ENCODE data around the gene FGF2. TPM values are rescaled to one million over a fixed set of nuclear protein-coding genes. Genes with fewer than 3 reads are reported as not detected.
"Not testable (repeated sequence)": the region's sequence is repeated elsewhere in the genome, so short reads cannot be mapped to it uniquely, and the experiment has no call there.

Gene FGF2
- total RNA-seq (ENCODE audit: insufficient read depth, low replicate concordance) = 58.0 TPM

DNA sequence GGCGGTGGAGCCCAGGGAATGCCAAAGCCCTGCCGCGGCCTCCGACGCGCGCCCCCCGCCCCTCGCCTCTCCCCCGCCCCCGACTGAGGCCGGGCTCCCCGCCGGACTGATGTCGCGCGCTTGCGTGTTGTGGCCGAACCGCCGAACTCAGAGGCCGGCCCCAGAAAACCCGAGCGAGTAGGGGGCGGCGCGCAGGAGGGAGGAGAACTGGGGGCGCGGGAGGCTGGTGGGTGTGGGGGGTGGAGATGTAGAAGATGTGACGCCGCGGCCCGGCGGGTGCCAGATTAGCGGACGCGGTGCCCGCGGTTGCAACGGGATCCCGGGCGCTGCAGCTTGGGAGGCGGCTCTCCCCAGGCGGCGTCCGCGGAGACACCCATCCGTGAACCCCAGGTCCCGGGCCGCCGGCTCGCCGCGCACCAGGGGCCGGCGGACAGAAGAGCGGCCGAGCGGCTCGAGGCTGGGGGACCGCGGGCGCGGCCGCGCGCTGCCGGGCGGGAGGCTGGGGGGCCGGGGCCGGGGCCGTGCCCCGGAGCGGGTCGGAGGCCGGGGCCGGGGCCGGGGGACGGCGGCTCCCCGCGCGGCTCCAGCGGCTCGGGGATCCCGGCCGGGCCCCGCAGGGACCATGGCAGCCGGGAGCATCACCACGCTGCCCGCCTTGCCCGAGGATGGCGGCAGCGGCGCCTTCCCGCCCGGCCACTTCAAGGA is at the start of gene FGF2:
TSS of gene FGF2 (plus strand) at position 279 of the 705 bp plus-strand sequence. CDS start at position 623, 344 bp downstream.
- DNase-seq (ENCODE audit: low spot score) = peak; percentile 92

DNA sequence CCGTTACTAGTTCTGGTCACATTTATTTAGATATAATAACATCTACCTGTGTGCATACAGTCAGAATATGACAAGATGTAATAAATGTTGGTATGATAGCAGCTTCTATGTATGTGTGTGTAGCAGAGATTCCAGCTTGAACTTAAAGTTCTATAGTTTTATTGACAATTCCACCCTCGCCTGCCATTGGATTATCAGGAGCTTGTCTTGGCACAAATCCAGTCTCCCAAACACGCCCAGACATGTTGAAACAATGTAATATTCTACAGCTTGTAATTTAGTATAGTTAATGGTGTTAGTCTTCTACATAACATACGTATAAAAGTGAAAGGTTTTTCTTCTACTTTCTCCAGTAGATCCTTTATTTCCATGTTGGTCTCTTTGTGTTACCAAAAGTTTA is 49.7 kb upstream of the FGF2 start:
- no peak for DNase-seq (ENCODE audit: low spot score)

DNA sequence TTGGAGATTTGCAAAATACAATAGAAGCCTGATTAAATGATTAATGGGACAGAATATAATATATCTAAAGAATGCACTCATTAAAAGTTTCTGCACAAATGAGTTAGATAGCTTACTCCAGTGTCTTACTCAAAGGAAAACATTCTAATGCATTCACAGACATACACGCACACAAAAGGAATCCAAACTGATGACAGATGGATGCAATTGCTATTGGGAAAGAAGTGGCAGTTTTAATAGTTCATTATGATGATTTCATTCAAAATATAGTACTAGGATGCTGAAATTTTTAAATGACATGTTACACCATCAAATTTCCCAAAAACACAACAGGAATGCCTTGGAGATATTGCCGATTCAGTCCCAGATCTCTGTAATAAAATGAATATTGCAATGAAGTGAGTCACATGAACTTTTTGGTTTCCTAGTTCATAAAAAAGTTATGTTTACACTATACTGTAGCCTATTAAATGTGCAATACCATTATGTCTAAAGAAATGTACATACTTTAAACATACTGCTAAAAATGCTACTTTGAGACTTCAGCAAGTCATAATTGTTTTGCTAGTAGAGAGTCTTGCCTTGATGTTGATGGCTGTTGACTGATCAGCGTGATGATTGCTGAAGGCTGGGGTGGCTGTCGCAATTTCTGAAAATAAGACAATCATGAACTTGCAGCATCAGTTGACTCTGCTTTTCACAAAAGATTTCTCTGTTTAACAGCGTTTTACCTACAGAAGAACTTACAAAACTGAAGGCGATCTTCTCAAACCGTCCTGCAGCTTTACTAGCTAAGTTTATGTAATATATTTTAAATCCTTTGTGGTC is 48.6 kb upstream of the FGF2 start:
- DNase-seq (ENCODE audit: low spot score) = no peak

DNA sequence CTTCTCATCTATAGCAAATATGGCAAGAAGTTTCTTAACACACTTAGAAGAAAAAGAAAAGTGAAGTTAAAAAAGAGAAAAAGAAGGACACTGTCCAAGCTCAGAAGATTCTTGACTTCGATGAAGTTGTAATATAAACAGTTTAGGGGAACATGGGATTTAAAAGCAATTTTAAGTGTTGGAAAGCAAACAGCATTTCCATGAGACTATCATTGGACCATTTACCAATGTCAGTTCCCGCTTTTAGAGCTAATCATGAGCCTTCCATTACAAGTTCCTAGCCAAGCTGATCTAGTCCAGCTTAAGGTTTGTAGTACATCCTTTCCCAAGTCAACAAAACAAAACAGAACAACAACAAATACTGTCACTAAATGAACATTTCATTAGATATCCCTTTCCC is 45.1 kb upstream of the FGF2 start:
- no peak for DNase-seq (ENCODE audit: low spot score)

DNA sequence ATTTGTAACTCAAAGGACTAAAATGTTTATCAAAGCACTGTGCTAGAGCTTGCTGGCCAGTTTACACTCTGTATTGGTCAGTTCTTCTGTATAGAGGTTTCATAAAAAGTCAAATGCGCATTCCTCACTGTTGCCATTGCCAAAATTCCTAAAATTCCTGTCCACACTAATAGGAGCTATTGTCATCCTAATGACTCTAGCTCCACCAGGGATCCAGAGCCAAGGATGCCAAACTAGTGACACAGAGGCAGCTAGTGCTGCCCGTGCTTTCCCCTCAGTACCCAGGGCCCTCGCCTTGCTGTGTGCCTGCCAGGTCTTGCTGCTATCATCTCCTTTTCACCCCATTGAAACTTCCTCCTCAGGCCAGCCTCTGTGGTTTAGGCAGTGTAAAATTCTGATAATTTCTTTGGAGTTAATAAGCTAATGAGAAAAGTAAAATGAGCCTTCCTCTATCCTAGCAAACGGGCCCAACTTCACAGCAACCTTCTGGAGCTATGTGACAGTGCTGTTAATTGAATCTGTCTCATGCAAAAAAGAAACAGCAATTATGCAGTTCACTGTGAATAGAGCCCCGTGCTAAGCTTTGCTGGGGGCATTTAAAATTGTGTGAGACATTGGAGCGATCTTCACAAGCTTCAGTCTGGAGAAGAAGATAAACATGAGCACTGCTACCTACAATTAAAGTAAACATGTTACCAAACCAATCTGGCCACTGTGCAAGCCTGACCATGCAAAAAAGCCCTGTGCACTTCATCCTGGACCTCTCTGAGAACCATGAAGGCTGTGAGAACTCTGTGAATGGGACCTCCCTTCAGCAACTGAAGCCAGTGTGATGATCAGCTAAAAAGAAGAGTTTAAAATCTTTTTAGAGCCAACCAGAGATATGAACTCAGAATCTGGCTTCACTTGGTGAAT is 43.1 kb upstream of the FGF2 start:
- DNase-seq (ENCODE audit: low spot score) = peak; percentile 62

DNA sequence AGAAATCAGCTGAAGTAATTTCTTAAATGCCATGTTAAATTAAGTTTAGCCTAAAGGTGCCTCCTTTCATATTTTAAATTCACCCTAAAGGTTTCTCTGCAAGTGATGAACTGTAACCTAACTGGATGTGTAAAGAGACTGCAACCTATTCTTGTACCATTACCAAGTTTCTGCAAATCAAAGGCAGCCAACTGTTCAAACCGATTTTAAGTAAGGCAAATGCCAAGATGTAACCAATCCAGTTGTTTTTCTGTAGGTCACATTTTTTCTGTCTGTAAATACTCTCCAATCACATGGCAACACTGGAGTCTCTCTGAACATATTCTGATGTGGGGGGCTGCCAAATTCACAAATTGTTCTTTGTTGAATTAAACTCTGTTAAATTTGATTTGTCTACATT is 42.4 kb upstream of the FGF2 start:
- DNase-seq (ENCODE audit: low spot score) = no peak

DNA sequence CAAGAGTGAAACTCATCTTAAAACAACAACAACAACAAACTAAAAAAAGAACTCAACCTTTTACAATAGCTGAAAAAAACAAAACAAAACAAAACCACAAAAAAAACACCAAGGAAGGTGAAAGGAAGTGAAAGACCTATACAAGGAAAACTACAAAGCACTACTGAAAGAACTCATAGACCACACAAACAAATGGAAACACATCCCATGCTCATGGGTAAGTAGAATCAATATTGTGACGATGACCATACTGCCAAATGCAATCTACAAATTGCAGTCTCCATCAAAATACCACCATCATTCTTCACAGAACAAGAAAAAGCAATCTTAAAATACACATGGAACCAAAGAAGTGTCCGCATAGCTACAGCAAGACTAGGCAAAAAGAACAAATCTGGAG is 41.5 kb upstream of the FGF2 start:
- no peak for DNase-seq (ENCODE audit: low spot score)

DNA sequence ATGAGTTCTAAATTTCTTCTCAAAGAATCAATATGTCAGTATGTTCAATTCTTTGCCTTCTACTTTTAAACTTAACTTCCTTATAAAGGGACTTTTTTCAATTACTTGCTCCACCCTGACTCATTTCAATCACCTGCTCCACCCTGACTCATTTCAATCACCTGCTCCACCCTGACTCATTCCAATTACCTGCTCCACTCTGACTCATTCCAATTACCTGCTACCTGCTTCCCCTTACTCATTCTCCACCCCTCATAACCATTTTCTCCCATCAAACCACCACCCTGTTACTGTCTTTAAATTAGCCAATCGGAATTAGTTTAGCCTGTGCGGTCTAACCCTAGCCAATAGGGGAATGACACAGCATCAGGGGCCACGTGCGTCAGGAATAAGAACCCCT is 40.3 kb upstream of the FGF2 start:
- DNase-seq (ENCODE audit: low spot score) = not testable (repeated sequence)

DNA sequence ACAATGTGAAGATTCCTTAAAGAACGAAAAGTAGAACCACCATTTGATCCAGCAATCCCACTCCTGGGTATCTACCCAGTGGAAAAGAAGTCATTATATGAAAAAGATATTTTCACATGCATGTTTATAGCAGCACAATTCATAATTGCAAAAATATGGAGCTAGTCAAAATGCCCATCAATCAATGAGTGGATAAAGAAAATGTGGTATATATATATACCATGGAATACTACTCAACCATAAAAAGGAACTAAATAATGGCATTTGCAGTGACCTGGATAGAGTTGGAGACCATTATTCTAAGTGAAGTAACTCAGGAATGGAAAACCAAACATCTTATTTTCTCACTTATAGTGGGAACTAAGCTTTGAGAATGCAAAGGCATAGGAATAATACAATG is 39.7 kb upstream of the FGF2 start:
- not testable (repeated sequence) for DNase-seq (ENCODE audit: low spot score)

DNA sequence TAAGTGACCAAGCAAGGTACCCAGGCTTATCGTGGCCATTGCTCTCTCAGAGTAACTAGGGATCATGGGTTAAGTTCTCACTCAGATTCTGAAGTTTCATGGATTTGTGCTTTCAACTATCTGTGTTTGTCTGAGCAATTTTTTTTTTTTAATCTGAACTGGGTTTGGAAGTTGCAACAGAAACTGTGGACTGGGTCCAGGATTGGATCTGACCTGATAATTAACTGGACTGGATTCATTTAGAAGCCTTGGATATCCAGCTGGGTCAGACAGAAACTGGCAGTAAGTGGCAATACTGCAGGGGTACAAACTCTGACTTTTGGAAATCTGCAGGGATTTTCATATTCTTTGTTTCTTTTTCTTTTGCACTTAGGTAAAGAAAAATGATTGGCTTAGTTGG is 38.7 kb upstream of the FGF2 start:
- no peak for DNase-seq (ENCODE audit: low spot score)

DNA sequence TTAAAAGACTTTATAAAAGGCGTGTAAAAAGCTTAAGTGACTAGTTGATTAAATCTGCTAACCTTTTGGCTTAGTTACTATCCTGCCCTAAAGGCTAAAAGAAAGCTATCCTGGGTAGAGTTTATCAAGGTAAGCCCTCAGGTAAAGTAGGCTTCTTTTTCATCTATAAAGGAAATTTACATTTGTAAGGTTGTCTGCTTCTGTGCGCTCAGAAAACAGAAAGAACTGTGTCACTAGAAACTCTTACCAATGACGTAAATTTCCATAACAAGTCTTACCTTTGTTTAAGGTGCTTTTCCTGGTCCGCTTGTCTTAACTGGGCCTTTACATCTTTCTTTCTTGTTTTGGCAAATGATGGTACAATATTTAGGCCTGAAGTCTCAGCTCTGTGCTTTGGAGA is 37.7 kb upstream of the FGF2 start:
- DNase-seq (ENCODE audit: low spot score) = no peak

DNA sequence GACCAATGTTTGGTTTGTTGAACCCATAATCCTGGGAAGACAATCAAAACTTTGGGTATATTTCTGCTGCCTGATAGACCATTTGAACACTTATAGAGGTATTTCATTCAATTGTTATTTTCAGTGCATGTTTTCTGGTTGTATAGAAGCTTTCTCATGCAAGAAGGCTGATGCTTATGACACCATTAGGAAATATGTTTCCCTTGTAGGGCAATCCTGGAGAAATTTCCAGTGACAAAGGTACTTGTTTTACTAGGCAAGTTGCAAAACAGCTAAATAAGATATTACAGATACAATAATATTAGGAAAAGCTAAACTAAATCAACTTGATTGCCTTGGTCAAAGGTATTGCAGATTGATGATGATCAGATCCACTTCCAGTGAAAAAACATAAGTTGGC is 32.8 kb upstream of the FGF2 start:
- DNase-seq (ENCODE audit: low spot score) = no peak

DNA sequence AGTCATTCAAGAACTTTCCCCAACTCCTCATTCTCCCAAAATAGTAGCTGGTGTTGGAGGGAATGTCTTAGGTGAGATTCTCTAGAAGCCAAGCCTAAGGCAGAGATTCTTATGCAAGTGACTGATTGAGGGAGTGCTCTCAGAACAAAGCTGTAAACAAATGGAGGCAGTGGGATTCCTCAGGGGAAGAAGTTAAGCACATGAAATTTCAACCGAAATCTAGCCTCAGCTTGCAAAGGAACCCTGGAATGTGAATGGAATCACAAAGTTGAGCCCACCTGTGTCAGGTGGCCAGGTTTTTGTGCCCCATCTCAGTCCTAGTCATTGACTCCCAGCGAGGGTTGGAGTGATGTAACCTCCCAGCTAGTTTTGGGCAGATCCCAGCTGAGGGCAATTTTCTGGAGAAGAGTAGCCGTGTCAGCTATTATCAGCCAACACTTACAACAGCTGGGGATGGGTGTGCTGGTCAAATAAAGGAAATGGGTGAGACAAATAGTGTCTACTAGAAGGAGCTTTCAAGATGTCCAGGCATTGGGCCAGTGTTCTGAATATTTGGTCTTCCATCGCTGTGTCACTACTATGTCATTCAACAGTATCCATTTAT is 29.7 kb upstream of the FGF2 start:
- no peak for DNase-seq (ENCODE audit: low spot score)

DNA sequence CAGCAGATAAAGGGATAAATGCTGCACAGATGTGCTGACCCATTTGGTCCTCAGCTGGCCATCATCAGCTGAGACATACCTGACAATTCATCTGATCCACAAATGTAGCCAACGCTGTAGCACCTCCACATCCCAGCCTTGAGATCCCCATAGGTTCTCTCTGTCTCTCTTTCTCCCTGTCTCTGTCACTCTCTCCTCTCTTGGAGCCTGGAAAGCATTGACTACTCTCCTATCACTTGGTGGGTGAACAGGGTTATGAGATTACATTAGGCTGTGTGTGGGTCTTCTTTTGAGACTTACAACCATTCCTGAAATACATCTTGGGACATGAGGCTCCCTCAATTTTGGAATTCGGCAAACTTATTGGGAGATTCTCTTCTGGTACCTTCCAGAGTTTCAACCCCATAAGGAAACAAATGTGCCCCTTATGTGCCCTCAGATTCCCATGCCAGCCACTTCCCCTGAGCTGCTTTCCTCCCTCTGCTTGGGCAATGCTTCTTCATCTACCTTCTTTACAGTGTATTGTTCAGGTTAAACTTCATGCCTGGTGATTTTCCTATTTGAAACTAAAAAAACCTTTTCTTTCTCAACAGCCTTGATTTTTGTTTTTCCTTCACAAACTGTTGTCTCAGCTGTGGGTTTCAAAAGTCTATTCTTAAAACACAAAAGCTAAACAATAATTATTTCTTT is 29.1 kb upstream of the FGF2 start:
- no peak for DNase-seq (ENCODE audit: low spot score)

DNA sequence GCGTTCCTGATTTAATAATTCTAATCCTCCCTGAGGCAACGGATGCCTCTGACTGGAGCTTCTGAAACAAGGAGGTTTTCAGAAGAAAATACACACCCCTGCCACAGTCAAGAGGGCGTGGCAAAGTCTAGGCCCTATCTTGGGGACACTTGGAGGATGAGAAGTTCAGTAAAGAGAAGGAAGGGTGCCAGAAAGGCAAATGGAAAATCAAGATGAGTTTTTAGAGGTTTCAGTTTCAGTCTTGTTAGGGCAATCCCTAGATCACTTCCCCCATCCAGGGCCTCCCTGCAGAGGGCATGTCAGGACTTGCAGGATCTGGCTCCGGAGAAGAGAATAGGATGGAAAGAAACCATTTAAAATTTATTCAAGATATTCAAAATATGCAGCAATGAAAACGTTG is 28.5 kb upstream of the FGF2 start:
- peak; percentile 87 for DNase-seq (ENCODE audit: low spot score)

DNA sequence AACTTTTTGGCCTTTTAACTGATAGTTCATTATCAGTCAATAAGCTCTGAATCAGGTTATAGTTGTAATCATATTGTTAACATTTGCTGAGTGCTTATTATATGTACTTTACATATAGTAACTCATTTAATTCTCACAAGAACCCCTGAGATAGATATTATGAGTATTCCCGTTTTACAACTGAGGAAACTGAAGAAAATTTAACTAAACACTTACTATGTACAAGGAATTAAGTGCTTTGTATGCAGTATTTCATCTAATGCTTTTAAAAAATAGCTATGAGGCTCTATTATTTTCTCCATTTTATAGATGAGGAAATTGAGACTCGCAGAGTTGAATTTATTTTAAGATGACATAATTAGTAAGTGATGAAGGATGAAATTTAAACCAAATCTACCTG is 27.7 kb upstream of the FGF2 start:
- no peak for DNase-seq (ENCODE audit: low spot score)

DNA sequence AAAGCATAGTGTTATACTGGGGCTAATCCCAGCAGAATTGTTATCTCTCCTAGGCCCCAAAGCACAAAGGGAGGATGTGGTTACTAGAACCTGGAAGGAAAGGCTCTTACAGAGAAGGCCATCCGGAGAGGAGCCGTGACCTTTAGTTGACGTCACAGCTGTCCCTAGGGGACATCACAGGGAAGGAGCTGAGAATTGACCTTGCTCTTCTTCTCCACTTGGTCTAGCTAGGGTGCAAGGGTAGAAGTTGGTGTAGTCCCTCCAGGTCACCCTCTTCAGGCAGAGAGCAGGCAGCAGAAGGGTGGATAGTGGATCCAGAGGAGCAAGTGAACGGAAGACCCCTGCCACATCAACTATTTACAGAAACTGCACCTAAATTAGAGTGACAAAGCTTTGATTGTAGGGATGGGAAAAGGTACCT is 22.8 kb upstream of the FGF2 start:
- no peak for DNase-seq (ENCODE audit: low spot score)

DNA sequence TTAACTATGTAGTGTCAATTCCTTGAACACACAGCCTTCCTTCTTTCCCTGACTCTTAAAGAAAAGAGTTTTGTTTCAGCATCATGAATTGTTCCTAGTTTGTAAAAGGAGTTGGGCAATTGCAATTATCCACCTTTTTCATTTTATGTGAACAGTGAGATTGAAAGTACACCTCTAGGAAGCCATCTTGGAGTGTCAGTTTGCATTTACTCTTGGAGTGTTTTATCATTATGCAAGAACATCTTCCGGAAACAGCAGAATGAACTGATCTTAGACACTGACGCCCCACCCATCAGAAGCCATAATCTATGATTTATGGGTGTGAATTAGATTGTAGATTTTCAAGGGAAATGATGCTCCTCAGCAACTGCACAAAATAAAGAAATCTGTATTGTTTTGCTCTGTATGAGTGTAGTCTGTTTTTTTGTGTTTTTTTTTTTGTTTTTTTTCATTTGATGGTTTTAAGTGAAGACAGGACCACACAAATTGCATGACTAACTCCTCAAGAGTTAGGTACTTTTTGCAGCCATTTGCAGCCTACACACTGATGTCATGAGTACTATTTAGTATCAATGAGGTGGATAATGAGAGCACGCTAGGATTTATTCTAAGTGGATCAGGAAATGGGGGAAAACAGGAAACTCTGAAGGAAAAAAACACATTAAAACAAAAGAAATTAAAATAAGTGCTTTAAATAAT is 19.5 kb upstream of the FGF2 start:
- DNase-seq (ENCODE audit: low spot score) = no peak

DNA sequence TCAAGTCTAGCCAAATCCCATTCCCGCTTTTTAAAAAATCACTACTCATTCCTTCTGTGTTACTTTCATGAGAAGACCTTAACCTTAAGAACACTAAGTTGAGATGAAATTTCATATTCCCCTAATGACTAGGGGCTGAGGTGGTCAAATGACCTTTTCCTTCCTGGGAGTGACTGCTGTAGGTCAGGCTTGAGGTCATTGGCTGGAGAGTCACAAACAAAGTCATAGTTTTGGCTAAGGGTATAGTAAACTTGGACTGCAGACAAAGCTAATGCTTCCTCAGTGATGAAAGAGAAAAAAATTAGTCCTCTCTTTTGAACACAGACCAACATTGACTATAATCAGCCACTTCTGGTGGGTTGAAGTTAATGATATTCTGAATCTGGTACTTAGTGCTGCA is 16.0 kb upstream of the FGF2 start:
- DNase-seq (ENCODE audit: low spot score) = no peak

DNA sequence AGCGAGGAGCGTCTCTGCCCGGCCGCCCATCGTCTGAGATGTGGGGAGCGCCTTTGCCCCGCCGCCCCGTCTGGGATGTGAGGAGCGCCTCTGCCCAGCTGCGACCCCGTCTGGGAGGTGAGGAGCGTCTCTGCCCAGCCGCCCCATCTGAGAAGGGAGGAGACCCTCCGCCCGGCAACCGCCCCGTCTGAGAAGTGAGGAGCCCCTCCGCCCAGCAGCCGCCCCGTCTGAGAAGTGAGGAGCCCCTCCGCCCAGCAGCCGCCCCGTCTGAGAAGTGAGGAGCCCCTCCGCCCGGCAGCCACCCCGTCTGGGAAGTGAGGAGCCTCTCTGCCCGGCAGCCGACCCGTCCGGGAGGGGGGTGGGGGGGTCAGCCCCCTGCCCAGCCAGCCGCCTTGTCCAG is 14.8 kb upstream of the FGF2 start:
- DNase-seq (ENCODE audit: low spot score) = not testable (repeated sequence)
